K562 (cell line): Measurements from ENCODE around the gene EPGN. TPM values are rescaled to one million over a fixed set of nuclear protein-coding genes. Genes with fewer than 3 reads are reported as not detected.
A peak's percentile ranks its signal among the peaks of the same experiment; 100 is the strongest.

Source experiments
- BCLAF1 ChIP-seq, 2 experiments: fragments of 450-650 bp in 1 of 2; IDR thresholded peaks; 2 replicates each; pipeline ENCODE4 v1.6.1; 2011 to 2017; ENCODE audit warnings: low read depth in 2 of 2, antibody characterized with exemption in 1 of 2, borderline replicate concordance in 1 of 2, low read length in 1 of 2, mild to moderate bottlenecking in 1 of 2, mixed read lengths in 1 of 2; ENCODE audit not compliant: control insufficient read depth in 1 of 2
- EP300 ChIP-seq: IDR thresholded peaks from 2 replicates; pipeline ENCODE4 v1.6.1; 2012; ENCODE audit warnings: low read length, improper control_type of control experiment
- MAZ ChIP-seq, 2 experiments: fragments of 450-650 bp in 1 of 2; sonication (generic) in 1 of 2; formaldehyde crosslinking; IDR thresholded peaks in 1 of 2; conservative IDR thresholded peaks in 1 of 2; 2 replicates each; pipeline versions ENCODE4 v1.4.0 to v1.5.0; 2020; ENCODE audit warnings: mild to moderate bottlenecking in 1 of 2, missing genetic modification reagents in 1 of 2
- SMAD2 ChIP-seq: fragments of 150-350 bp; IDR thresholded peaks from 2 replicates; pipeline ENCODE4 v1.6.1; 2014; ENCODE audit warnings: low read depth, mild to moderate bottlenecking, low read length
- ZNF239 ChIP-seq: fragments of 250-450 bp; sonication (Bioruptor Pico); IDR thresholded peaks from 2 replicates; pipeline ENCODE4 v1.4.0; 2020; ENCODE audit warnings: mild to moderate bottlenecking
- ZNF551 ChIP-seq: fragments of 250-450 bp; sonication (Bioruptor Pico); IDR thresholded peaks from 2 replicates; pipeline ENCODE4 v1.5.0; 2021; ENCODE audit warnings: mild to moderate bottlenecking, moderate library complexity
- ZNF639 ChIP-seq, 2 experiments: fragments of 200-800 bp in 1 of 2; sonication (Bioruptor generic) in 1 of 2; sonication (generic) in 1 of 2; formaldehyde crosslinking in 1 of 2; IDR thresholded peaks in 1 of 2; conservative IDR thresholded peaks in 1 of 2; 2 replicates each; pipeline versions ENCODE4 v1.5.0 to v1.6.1; 2016 to 2020; ENCODE audit warnings: missing compliant biosample characterization in 1 of 2, missing genetic modification characterization in 1 of 2, missing genetic modification reagents in 1 of 2
- polyA plus RNA-seq, 8 experiments: library from polyadenylated mRNA; depleted of rRNA in 4 of 8; stranded (reverse) in 5 of 8; unstranded in 3 of 8; fragments of >200 nt; fragmentation: Nextera tagmentation in 2 of 8; fragmentation: Illumina TruSeq in 1 of 8; extraction: Ambion mirVana in 2 of 8; extraction: Trizol in 1 of 8; gene quantifications; 2 replicates each; pipeline versions ENCODE4 v1.2.1 to v1.2.3, GENCODE V29; 2011 to 2014; ENCODE audit warnings: inconsistent platforms in 1 of 8, missing spikeins in 1 of 8
- total RNA-seq, 7 experiments: library from RNA; depleted of rRNA in 6 of 7; stranded (reverse); fragments of >200 nt in 6 of 7; fragmentation: Illumina TruSeq in 2 of 7; extraction: Trizol in 2 of 7; gene quantifications; 2 replicates each; pipeline versions ENCODE4 v1.2.1 to v1.2.3, GENCODE V29; 2011 to 2021; ENCODE audit warnings: low replicate concordance in 1 of 7
- TF ChIP-seq, protein P1 (sequence below): fragments of 450-650 bp; IDR thresholded peaks from 2 replicates; pipeline ENCODE4 v1.6.1; 2016; ENCODE audit warnings: low read depth
- TF ChIP-seq, protein P2 (sequence below): sonication (generic); formaldehyde crosslinking; IDR thresholded peaks from 2 replicates; pipeline ENCODE4 v1.8.0; 2023; ENCODE audit warnings: mild to moderate bottlenecking, missing genetic modification reagents

Gene EPGN
- total and polyA plus RNA-seq, 9 of the 15 experiments (the other 6 are each of a cell fraction or from before 2014, with no cell fraction given): 0.10 to 0.56 TPM; not detected in 7

DNA sequence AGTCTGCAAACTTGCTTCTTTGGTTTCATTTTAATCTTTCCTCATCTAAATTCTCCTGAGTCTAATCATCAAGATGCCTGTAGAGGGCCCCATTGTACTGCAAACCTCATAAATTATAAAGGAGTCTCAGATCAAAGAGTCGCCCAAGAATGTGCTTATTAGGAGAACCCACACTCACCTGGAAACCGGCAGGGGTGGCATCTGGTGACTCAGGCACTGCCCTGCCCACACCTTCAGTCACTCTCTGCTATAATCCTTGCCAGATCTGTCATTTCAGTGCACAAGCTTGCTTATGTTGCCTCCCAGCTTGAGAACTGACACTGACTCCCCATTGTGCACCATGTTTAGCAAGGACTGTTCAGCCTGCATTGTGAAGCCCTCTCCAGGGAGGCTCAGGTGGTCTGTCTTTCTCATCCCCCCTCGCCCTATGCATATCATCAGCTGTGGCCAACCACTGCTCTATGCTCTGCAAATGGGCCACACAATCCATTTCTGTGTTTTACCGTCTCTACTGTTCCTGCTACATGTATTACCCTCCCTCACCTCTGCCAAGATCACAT lies 12.4 kb downstream of the EPGN start (continued):
- TF ChIP-seq ZNF239 (CRISPR knock-in tag): no peak
- TF ChIP-seq, protein P1, sequence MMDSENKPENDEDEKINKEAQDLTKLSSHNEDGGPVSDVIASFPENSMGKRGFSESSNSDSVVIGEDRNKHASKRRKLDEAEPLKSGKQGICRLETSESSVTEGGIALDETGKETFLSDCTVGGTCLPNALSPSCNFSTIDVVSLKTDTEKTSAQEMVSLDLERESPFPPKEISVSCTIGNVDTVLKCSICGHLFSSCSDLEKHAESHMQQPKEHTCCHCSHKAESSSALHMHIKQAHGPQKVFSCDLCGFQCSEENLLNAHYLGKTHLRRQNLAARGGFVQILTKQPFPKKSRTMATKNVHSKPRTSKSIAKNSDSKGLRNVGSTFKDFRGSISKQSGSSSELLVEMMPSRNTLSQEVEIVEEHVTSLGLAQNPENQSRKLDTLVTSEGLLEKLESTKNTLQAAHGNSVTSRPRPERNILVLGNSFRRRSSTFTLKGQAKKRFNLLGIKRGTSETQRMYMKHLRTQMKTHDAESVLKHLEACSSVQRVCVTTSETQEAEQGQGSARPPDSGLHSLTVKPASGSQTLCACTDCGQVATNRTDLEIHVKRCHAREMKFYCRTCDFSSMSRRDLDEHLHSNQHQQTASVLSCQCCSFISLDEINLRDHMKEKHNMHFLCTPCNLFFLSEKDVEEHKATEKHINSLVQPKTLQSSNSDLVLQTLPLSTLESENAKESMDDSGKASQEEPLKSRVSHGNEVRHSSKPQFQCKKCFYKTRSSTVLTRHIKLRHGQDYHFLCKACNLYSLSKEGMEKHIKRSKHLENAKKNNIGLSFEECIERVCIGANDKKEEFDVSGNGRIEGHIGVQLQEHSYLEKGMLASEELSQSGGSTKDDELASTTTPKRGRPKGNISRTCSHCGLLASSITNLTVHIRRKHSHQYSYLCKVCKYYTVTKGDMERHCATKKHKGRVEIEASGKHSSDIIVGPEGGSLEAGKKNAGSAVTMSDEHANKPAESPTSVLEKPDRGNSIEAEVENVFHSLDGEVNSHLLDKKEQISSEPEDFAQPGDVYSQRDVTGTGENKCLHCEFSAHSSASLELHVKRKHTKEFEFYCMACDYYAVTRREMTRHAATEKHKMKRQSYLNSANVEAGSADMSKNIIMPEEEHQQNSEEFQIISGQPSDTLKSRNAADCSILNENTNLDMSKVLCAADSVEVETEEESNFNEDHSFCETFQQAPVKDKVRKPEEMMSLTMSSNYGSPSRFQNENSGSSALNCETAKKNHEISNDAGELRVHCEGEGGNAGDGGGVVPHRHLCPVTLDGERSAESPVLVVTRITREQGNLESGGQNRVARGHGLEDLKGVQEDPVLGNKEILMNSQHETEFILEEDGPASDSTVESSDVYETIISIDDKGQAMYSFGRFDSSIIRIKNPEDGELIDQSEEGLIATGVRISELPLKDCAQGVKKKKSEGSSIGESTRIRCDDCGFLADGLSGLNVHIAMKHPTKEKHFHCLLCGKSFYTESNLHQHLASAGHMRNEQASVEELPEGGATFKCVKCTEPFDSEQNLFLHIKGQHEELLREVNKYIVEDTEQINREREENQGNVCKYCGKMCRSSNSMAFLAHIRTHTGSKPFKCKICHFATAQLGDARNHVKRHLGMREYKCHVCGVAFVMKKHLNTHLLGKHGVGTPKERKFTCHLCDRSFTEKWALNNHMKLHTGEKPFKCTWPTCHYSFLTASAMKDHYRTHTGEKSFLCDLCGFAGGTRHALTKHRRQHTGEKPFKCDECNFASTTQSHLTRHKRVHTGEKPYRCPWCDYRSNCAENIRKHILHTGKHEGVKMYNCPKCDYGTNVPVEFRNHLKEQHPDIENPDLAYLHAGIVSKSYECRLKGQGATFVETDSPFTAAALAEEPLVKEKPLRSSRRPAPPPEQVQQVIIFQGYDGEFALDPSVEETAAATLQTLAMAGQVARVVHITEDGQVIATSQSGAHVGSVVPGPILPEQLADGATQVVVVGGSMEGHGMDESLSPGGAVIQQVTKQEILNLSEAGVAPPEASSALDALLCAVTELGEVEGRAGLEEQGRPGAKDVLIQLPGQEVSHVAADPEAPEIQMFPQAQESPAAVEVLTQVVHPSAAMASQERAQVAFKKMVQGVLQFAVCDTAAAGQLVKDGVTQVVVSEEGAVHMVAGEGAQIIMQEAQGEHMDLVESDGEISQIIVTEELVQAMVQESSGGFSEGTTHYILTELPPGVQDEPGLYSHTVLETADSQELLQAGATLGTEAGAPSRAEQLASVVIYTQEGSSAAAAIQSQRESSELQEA: no peak
- TF ChIP-seq, protein P2, sequence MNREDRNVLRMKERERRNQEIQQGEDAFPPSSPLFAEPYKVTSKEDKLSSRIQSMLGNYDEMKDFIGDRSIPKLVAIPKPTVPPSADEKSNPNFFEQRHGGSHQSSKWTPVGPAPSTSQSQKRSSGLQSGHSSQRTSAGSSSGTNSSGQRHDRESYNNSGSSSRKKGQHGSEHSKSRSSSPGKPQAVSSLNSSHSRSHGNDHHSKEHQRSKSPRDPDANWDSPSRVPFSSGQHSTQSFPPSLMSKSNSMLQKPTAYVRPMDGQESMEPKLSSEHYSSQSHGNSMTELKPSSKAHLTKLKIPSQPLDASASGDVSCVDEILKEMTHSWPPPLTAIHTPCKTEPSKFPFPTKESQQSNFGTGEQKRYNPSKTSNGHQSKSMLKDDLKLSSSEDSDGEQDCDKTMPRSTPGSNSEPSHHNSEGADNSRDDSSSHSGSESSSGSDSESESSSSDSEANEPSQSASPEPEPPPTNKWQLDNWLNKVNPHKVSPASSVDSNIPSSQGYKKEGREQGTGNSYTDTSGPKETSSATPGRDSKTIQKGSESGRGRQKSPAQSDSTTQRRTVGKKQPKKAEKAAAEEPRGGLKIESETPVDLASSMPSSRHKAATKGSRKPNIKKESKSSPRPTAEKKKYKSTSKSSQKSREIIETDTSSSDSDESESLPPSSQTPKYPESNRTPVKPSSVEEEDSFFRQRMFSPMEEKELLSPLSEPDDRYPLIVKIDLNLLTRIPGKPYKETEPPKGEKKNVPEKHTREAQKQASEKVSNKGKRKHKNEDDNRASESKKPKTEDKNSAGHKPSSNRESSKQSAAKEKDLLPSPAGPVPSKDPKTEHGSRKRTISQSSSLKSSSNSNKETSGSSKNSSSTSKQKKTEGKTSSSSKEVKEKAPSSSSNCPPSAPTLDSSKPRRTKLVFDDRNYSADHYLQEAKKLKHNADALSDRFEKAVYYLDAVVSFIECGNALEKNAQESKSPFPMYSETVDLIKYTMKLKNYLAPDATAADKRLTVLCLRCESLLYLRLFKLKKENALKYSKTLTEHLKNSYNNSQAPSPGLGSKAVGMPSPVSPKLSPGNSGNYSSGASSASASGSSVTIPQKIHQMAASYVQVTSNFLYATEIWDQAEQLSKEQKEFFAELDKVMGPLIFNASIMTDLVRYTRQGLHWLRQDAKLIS (CRISPR knock-in tag): no peak
- TF ChIP-seq SMAD2: no peak
- TF ChIP-seq ZNF551 (CRISPR knock-in tag): no peak
- no peak for TF ChIP-seq ZNF639 (CRISPR knock-in tag; conservative IDR thresholded peaks at IDR 0.05 in 1 of 2, IDR thresholded peaks at IDR 0.05 in 1 of 2)
- TF ChIP-seq MAZ (CRISPR knock-in tag; conservative IDR thresholded peaks at IDR 0.05 in 1 of 2, IDR thresholded peaks at IDR 0.05 in 1 of 2): peak in 1 of 2 experiments; percentile 35; a peak in 2 of 4 replicates
- TF ChIP-seq EP300: no peak
- TF ChIP-seq BCLAF1 (IDR thresholded peaks at IDR 0.05; ENCODE audit: borderline replicate concordance in 1 of 2, control insufficient read depth in 1 of 2, low read depth in 2 of 2, low read length in 1 of 2): no peak
